ENCODE measurements around the gene ASCL4.

Gene ASCL4

GRCh38 chr12:107778383-107779025 lies 4.0 kb downstream of the ASCL4 start:
- DNase-seq (ENCODE audit: low read depth in 1 of 2, low spot score in 1 of 2): no peak

GRCh38 chr12:107779077-107779831 lies 4.8 kb downstream of the ASCL4 start:
- DNase-seq (ENCODE audit: low read depth in 1 of 2, low spot score in 1 of 2): no peak

GRCh38 chr12:107780298-107780697 lies 5.8 kb downstream of the ASCL4 start:
- no peak for DNase-seq (ENCODE audit: low read depth in 1 of 2, low spot score in 1 of 2)

GRCh38 chr12:107782067-107782466 lies 7.6 kb downstream of the ASCL4 start:
- DNase-seq (ENCODE audit: low read depth in 1 of 2, low spot score in 1 of 2): no peak

GRCh38 chr12:107783406-107784376 lies 9.2 kb downstream of the ASCL4 start:
- no peak for DNase-seq (ENCODE audit: low read depth in 1 of 2, low spot score in 1 of 2)

GRCh38 chr12:107788281-107788680 lies 13.8 kb downstream of the ASCL4 start:
- no peak for DNase-seq (ENCODE audit: low read depth in 1 of 2, low spot score in 1 of 2)

- no peak for DNase-seq (ENCODE audit: low read depth in 1 of 2, low spot score in 1 of 2)
Measured at GRCh38 chr12:107788690-107789458, 14.4 kb downstream of the ASCL4 start.

- no peak for DNase-seq (ENCODE audit: low read depth in 1 of 2, low spot score in 1 of 2)
Measured at GRCh38 chr12:107791465-107792089, 17.1 kb downstream of the ASCL4 start.

- DNase-seq (ENCODE audit: low read depth in 1 of 2, low spot score in 1 of 2): no peak
Measured at GRCh38 chr12:107794451-107794850, 19.9 kb downstream of the ASCL4 start.

GRCh38 chr12:107798580-107798979 lies 24.1 kb downstream of the ASCL4 start:
- DNase-seq (ENCODE audit: low read depth in 1 of 2, low spot score in 1 of 2): no peak

GRCh38 chr12:107801150-107801549 lies 26.6 kb downstream of the ASCL4 start:
- DNase-seq (ENCODE audit: low read depth in 1 of 2, low spot score in 1 of 2): no peak

- no peak for DNase-seq (ENCODE audit: low read depth in 1 of 2, low spot score in 1 of 2)
Measured at GRCh38 chr12:107803092-107803491, 28.6 kb downstream of the ASCL4 start.

- no peak for DNase-seq (ENCODE audit: low read depth in 1 of 2, low spot score in 1 of 2)
Measured at GRCh38 chr12:107805488-107806180, 31.1 kb downstream of the ASCL4 start.

- DNase-seq (ENCODE audit: low read depth in 1 of 2, low spot score in 1 of 2): no peak
Measured at GRCh38 chr12:107807471-107808150, 33.1 kb downstream of the ASCL4 start.

- DNase-seq (ENCODE audit: low read depth in 1 of 2, low spot score in 1 of 2): no peak
Measured at GRCh38 chr12:107817250-107817649, 42.7 kb downstream of the ASCL4 start.

GRCh38 chr12:107818984-107819383 lies 44.5 kb downstream of the ASCL4 start:
- DNase-seq (ENCODE audit: low read depth in 1 of 2, low spot score in 1 of 2): no peak

GRCh38 chr12:107822356-107822755 lies 47.9 kb downstream of the ASCL4 start:
- no peak for DNase-seq (ENCODE audit: low read depth in 1 of 2, low spot score in 1 of 2)

Measured in activated CD4-positive, alpha-beta T cell treated with anti-CD3 and anti-CD28 coated beads, Interleukin-2, amount 50 U/mL, for 24 hours (primary cell).